Activated naive CD8-positive, alpha-beta T cell (primary cell): ENCODE data around the gene SNAPIN.
"Not testable (repeated sequence)": the region's sequence is repeated elsewhere in the genome, so short reads cannot be mapped to it uniquely, and the experiment has no call there.

Experiments used
- H3K27ac Mint-ChIP-seq: one replicate; pipeline ENCODE4 v1.8.0; 2021; ENCODE audit warnings: mixed read lengths
- H3K27me3 Mint-ChIP-seq: one replicate; pipeline ENCODE4 v1.8.0; 2021; ENCODE audit warnings: mixed read lengths
- H3K36me3 Mint-ChIP-seq: one replicate; pipeline ENCODE4 v1.8.0; 2021; ENCODE audit warnings: mixed read lengths
- H3K4me1 Mint-ChIP-seq: one replicate; pipeline ENCODE4 v1.8.0; 2021; ENCODE audit warnings: low read depth, mixed read lengths
- H3K4me3 Mint-ChIP-seq: one replicate; pipeline ENCODE4 v1.8.0; 2021; ENCODE audit warnings: mild to moderate bottlenecking, mixed read lengths
- H3K9me3 Mint-ChIP-seq: one replicate; pipeline ENCODE4 v1.8.0; 2021; ENCODE audit warnings: low read depth, mixed read lengths

The SNAPIN gene

GRCh38 chr1:153633161-153633753 is 25.2 kb upstream of the SNAPIN start:
- peaks cover 12% of the 10 kb centered on the region for H3K36me3 Mint-ChIP-seq
- no peaks in the 10 kb centered on the region for H3K9me3 Mint-ChIP-seq
- H3K27me3 Mint-ChIP-seq, result no peaks in the 10 kb centered on the region

GRCh38 chr1:153633754-153634665 is 24.5 kb upstream of the SNAPIN start, which contains the start of gene CHTOP:
Gene CHTOP, plus strand, starts transcription at chr1:153634066. Its CDS starts 2,523 bp downstream, at chr1:153636589.
- Mint-ChIP-seq H3K27ac (peak within 1 kb of the TSS; percentile 99), H3K4me1 (peaks cover 49% of the 10 kb centered on the region), H3K4me3 (peak within 1 kb of the TSS; percentile 99), H3K27me3 (no peaks in the 10 kb centered on the region), H3K36me3 (peaks cover 12% of the 10 kb centered on the region), H3K9me3 (no peaks in the 10 kb centered on the region)

More at GRCh38 chr1:153633161-153633753, 25.2 kb upstream of the SNAPIN start:
- Mint-ChIP-seq H3K27ac (peak overlapping the region; percentile 99), H3K4me1 (peaks cover 45% of the 10 kb centered on the region), H3K4me3 (peak overlapping the region; percentile 99)

- H3K27me3 Mint-ChIP-seq, result no peaks in the 10 kb centered on the region
- peaks cover 52% of the 10 kb centered on the region for H3K4me1 Mint-ChIP-seq
- peak overlapping the region; percentile 99 for H3K4me3 Mint-ChIP-seq
- H3K27ac Mint-ChIP-seq, result peak overlapping the region; percentile 78
- no peaks in the 10 kb centered on the region for H3K9me3 Mint-ChIP-seq
- peaks cover 12% of the 10 kb centered on the region for H3K36me3 Mint-ChIP-seq
These were observed 22.6 kb upstream of the SNAPIN start for GRCh38 chr1:153635872-153636271.

- Mint-ChIP-seq H3K9me3 (no peaks in the 10 kb centered on the region), H3K27me3 (no peaks in the 10 kb centered on the region), H3K27ac (peak overlapping the region; percentile 88), H3K4me1 (peaks cover 53% of the 10 kb centered on the region), H3K4me3 (peak overlapping the region; percentile 99), H3K36me3 (peaks cover 12% of the 10 kb centered on the region)
These were observed 22.2 kb upstream of the SNAPIN start for GRCh38 chr1:153636312-153636711.

GRCh38 chr1:153638261-153638660 is 20.2 kb upstream of the SNAPIN start:
- Mint-ChIP-seq H3K4me3 (no peak overlapping the region), H3K36me3 (peaks cover 12% of the 10 kb centered on the region), H3K4me1 (peaks cover 52% of the 10 kb centered on the region), H3K27ac (peak overlapping the region; percentile 34), H3K9me3 (no peaks in the 10 kb centered on the region), H3K27me3 (no peaks in the 10 kb centered on the region)

- Mint-ChIP-seq H3K9me3 (no peaks in the 10 kb centered on the region), H3K4me3 (no peak overlapping the region), H3K27ac (peak overlapping the region; percentile 46), H3K36me3 (peaks cover 18% of the 10 kb centered on the region), H3K4me1 (peaks cover 58% of the 10 kb centered on the region), H3K27me3 (no peaks in the 10 kb centered on the region)
These were observed 19.2 kb upstream of the SNAPIN start for GRCh38 chr1:153639280-153639679.

- not testable (repeated sequence) for H3K9me3 Mint-ChIP-seq, H3K4me3 Mint-ChIP-seq, H3K27me3 Mint-ChIP-seq
- peak overlapping the region; percentile 68 for H3K27ac Mint-ChIP-seq
- peaks cover 16% of the 10 kb centered on the region for H3K36me3 Mint-ChIP-seq
- H3K4me1 Mint-ChIP-seq, result peaks cover 65% of the 10 kb centered on the region
These were observed 18.3 kb upstream of the SNAPIN start for GRCh38 chr1:153640213-153640612.

- H3K4me1 Mint-ChIP-seq, result peaks cover 68% of the 10 kb centered on the region
- peak overlapping the region; percentile 19 for H3K27ac Mint-ChIP-seq
- peaks cover 21% of the 10 kb centered on the region for H3K36me3 Mint-ChIP-seq
- no peaks in the 10 kb centered on the region for H3K27me3 Mint-ChIP-seq
- no peak overlapping the region for H3K4me3 Mint-ChIP-seq
- H3K9me3 Mint-ChIP-seq, result no peaks in the 10 kb centered on the region
These were observed 17.6 kb upstream of the SNAPIN start for GRCh38 chr1:153640861-153641260.

- Mint-ChIP-seq H3K4me1 (peaks cover 69% of the 10 kb centered on the region), H3K4me3 (no peak overlapping the region), H3K36me3 (peaks cover 15% of the 10 kb centered on the region), H3K27me3 (no peaks in the 10 kb centered on the region), H3K27ac (peak overlapping the region; percentile 55), H3K9me3 (no peaks in the 10 kb centered on the region)
These were observed 16.3 kb upstream of the SNAPIN start for GRCh38 chr1:153642161-153642560.

GRCh38 chr1:153643100-153643499 is 15.4 kb upstream of the SNAPIN start:
- H3K27ac Mint-ChIP-seq, result peak overlapping the region; percentile 88
- no peaks in the 10 kb centered on the region for H3K9me3 Mint-ChIP-seq
- peaks cover 13% of the 10 kb centered on the region for H3K36me3 Mint-ChIP-seq
- H3K27me3 Mint-ChIP-seq, result no peaks in the 10 kb centered on the region
- H3K4me3 Mint-ChIP-seq, result no peak overlapping the region
- peaks cover 69% of the 10 kb centered on the region for H3K4me1 Mint-ChIP-seq

GRCh38 chr1:153643816-153644215 is 14.7 kb upstream of the SNAPIN start:
- Mint-ChIP-seq H3K27ac (peak overlapping the region; percentile 88), H3K4me3 (no peak overlapping the region), H3K27me3 (no peaks in the 10 kb centered on the region), H3K36me3 (peaks cover 13% of the 10 kb centered on the region), H3K9me3 (no peaks in the 10 kb centered on the region), H3K4me1 (peaks cover 72% of the 10 kb centered on the region)

GRCh38 chr1:153646672-153647345 is 11.7 kb upstream of the SNAPIN start:
- no peak overlapping the region for H3K4me3 Mint-ChIP-seq
- H3K9me3 Mint-ChIP-seq, result no peaks in the 10 kb centered on the region
- peaks cover 13% of the 10 kb centered on the region for H3K36me3 Mint-ChIP-seq
- no peaks in the 10 kb centered on the region for H3K27me3 Mint-ChIP-seq
- peak overlapping the region; percentile 84 for H3K27ac Mint-ChIP-seq
- H3K4me1 Mint-ChIP-seq, result peaks cover 74% of the 10 kb centered on the region

- H3K36me3 Mint-ChIP-seq, result peaks cover 13% of the 10 kb centered on the region
- H3K9me3 Mint-ChIP-seq, result no peaks in the 10 kb centered on the region
- no peaks in the 10 kb centered on the region for H3K27me3 Mint-ChIP-seq
- H3K4me1 Mint-ChIP-seq, result peaks cover 72% of the 10 kb centered on the region
- peak overlapping the region; percentile 84 for H3K27ac Mint-ChIP-seq
- H3K4me3 Mint-ChIP-seq, result no peak overlapping the region
These were observed 11.2 kb upstream of the SNAPIN start for GRCh38 chr1:153647346-153647714.

GRCh38 chr1:153648000-153648643 is 10.4 kb upstream of the SNAPIN start:
- Mint-ChIP-seq H3K4me1 (peaks cover 65% of the 10 kb centered on the region), H3K4me3 (no peak overlapping the region), H3K27ac (peak overlapping the region; percentile 78), H3K27me3 (no peaks in the 10 kb centered on the region), H3K36me3 (peaks cover 13% of the 10 kb centered on the region), H3K9me3 (no peaks in the 10 kb centered on the region)
